NCI-H1048 (cell line): ENCODE data around the gene CIAO2B.
A peak's percentile ranks its signal among the peaks of the same experiment; 100 is the strongest.

ENCODE experiments used
- DNase-seq: peaks from one replicate; lab custom pipeline; 2025; lab: John Stamatoyannopoulos, UW

CIAO2B gene

GRCh38 chr16:66919569-66920298 lies 14.5 kb downstream of the CIAO2B start:
- DNase-seq: no peak

DNA sequence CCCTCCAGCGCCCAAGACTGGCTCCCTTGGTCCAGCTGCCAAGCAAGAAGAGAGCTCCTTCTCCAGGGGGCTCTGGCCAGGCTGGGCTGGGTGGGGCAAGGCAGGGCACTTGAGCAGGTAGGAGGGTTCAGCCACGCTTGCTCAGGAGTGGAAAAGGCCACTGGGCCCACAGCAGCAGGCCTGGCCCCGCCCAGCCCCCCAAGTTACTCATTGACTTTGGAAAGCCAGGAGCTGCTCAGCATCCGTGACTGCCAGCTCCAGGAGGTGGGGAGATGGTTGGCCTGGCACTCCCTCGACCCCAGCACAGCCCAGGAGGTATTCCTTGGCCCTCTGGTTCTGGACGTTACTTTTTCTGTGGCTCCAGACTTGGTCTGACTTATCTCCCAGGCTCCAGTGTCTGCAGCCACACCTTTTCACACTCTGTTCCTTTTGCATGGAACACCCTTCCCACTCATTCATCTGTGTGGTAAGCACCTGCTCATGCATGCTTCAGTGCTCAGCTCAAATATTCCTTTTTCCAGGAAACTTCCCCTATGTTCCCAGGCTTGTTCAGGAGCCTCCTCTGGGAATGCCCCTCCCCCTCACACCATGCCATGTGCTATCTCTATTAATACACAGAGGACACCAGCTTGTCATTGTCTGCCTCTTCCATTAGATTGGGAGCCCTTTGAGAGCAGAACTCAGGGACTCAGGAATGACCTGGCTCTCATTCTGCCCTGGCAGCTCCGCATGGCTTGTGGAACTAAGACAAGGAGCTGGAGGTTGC lies 15.2 kb downstream of the CIAO2B start, which contains the start of gene CDH16:
CDH16 (minus strand) TSS at position 83 of the 766 bp plus-strand sequence. CDS start 820 bp downstream, outside the sequence.
- DNase-seq: no peak

DNA sequence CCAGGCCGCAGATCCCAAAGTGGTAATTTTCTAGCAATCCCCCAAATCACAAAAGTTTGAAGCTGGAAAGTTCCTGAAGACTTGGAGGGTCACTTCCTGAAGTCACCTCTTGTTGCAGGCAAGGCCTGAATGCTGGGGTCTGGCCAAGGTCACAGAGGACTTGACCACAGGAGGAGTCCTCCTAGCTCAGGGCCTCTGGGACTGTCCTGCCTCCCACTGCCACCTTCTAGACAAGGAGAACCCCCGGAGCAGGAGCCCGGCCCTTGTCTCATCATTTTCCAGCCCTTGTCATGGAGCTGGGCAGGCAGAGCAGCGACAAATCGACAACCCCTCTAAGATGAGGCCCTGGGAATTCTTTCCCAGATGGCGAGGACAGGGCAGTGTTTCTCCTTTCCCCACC lies 15.8 kb downstream of the CIAO2B start:
- no peak for DNase-seq

DNA sequence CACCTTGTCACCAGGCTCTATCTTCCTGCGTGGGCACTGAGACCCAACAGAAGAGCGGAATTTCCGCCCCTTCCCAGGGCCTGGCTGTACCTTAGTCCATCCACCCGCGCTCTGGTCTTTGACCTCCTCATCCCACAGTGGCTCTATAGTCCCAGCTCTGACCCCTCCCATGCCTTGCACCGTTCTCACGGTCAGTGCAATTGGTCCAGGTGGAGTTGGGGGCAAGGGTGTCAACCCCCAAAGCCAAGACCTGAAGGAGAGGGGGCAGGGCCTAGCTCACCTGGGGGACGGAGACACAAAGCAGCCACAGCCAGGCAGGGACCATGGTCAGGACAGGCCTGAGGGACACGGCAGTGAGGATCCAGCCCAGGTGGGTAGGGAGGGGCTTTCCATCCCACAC lies 16.5 kb downstream of the CIAO2B start:
- no peak for DNase-seq

- DNase-seq: no peak
These were observed 17.7 kb downstream of the CIAO2B start for GRCh38 chr16:66916518-66916917.

DNA sequence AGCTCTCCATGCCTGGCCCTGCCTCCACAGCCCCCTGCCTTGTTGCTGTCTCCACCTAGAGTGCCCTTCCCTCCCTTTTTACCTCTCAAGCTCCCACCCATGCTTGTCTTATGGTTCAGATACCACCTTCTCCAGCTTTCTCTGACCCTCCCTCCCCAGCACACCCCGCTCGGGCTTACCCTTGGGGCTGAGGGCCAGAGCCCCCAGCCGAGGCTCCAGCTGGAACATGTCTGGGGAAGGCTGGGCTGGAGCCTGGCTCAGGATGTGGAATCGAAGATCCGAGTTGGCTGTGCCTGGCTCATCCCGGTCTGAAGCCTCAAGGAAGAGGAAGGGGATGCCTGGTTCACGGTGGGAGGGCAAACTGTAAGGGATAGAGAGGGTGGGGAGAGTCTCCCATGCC lies 19.2 kb downstream of the CIAO2B start:
- DNase-seq: no peak

GRCh38 chr16:66914541-66914940 lies 19.7 kb downstream of the CIAO2B start:
- DNase-seq: no peak

DNA sequence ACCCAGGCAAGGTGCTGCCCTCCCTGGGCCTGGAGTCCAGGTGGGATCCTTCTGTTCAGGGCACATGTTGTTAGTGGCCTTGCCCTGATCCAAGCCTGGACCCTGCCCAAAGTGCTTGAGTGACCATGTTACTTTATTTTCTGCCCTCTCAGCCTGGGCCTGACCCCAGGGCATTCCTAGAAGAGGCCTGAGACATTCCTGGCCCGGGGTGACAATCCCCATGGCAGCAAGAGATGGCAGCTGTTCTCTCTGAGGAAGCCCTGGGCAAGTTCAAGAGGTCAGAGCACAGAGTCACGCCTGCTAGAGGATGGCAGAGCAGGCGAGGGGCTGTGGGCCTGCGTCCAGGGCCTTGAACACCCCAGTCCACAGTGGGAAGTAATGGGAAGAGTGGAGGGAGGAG lies 20.5 kb downstream of the CIAO2B start:
- DNase-seq: no peak

GRCh38 chr16:66913081-66913480 lies 21.1 kb downstream of the CIAO2B start:
- no peak for DNase-seq

DNA sequence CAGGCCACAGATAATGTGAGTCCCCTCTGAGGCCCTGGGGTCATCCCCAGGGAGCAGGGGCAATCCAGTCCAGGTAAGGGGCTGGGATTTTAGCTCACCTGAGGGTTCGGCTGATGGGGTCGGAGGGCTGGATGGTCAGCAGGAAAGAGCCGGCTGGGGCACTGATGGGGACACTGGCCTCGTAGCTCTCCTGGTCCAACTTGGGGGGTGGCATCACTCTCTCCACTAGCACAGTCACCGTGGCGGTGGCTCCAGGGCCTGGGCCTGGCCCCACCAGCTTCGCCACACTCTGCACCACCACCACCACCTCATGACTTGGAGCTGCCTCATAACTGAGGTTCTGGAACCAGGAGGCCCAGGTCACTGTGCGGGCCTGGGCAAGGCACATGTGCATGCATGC lies 22.4 kb downstream of the CIAO2B start:
- DNase-seq: no peak

GRCh38 chr16:66911112-66911511 lies 23.1 kb downstream of the CIAO2B start:
- no peak for DNase-seq

- DNase-seq: no peak
These were observed 23.8 kb downstream of the CIAO2B start for GRCh38 chr16:66910175-66910940.

DNA sequence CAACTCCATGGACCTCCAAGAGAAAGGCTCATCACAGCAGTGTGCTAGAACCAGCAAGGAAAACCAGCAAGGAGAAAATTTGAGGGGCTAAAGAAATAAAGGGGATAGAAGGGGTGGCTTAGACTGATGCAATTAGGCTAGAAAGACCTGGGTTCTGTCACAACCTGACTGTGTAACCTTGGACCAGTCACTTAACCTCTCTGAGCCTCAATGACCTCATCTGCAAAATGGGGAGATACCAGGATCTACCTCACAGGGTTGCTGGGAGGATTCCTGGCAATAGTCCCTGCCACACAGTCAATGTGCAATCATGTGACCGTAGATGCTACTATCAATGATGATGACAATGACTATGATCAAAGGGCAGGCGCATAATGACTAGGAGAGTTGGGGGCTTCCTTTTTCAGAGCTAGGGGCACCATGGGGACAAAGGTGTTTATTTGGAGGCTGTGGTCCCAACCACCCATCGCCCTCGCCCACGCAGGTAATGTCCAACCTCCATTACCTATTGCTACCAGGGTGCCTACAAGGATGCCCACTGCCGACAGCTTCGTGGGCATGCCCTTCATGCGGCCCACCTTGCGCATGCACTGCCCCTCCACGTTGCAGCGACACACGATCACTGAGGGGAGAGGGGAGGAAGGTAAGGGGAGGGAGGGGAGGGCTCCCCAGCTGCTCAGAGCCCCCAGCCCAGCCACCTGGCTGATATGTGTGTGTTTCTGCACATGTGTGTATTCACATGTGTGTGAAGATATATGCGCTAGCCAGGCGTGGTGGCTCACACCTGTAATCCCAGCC lies 25.2 kb downstream of the CIAO2B start:
- no peak for DNase-seq

DNA sequence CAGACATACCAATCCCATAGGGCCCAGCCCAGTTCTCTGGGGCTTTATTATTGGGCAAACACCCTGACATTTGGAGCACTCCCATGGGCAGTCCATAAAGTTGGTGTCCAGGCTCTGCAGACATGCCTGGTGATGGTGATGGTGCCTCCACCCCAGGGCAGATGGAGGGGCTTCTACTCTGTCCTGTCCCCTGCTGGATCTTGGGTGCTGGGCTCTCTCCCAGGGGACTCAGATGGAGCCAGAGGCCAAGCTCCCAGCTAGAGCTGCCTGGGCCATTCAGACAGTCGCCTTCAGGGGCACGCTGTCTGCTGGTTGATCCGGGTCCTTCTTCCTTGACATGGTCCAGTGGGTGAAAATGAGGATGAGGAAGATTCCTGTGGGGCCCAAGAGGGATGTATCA lies 26.1 kb downstream of the CIAO2B start:
- DNase-seq: no peak

- no peak for DNase-seq
These were observed 27.0 kb downstream of the CIAO2B start for GRCh38 chr16:66906916-66907836.

DNA sequence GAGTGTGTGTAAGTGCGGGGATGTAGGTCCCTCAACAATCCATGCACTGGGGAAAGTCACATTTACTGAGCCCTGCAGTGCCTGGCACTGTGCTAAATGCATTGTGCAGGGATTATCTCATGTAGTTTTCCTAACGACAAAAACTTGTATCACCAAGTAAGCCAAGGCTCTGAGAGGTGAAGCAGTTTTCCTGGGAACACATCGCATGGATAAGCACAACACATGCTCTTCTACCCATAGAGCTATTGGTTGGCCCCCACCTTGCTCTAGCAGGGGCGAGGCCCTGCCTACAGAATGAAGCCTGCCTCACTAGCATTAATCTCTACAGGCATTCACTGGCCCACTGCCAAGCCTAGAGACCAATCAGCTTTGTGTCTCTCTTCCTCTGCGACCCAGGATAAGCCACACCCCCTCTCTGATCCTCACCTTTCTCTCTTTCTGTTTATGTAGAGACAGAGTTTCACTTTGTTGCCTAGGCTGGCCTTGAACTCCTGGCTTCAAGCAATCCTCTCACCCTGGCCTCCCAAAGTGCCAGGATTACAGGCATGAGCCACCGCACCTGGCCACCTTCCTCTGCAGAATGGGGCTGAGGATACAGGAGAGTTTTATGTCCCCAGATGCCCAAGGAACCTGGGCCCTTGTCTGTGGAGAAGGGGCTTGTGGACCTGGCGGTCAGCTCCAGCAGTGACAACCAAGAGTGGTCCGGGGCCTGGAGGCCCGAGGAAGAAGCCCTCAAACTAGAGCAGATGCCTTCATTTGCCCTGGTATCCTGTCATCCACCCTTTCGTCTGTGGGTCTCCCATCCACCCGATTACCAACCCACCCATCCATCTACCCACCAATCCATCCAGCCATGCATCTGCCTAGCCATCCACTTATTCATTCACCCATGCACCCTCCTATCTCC lies 28.3 kb downstream of the CIAO2B start:
- peak; percentile 4 for DNase-seq

GRCh38 chr16:66904846-66905632 lies 29.2 kb downstream of the CIAO2B start:
- no peak for DNase-seq

- DNase-seq: no peak
These were observed 29.8 kb downstream of the CIAO2B start for GRCh38 chr16:66904428-66904845.
